ENCODE data around the gene GDF15.

GRCh38 chr19:18401580-18402112 is 15.7 kb downstream of the GDF15 start:
- TF ChIP-seq EZH2 (IDR thresholded peaks at IDR 0.05) (no peak), POLR2AphosphoS5 (IDR thresholded peaks at IDR 0.05; ENCODE audit: borderline replicate concordance, low read depth, low read length) (no peak)
